GM19455 (cell line): ENCODE results near the gene SNAI3.

Experiments used
- ATAC-seq: cut with Tn5 transposase; IDR thresholded peaks from one replicate; pipeline ENCODE4 v1.9.1; 2021; ENCODE audit not compliant: unreplicated experiment

The SNAI3 gene

GRCh38 chr16:88686439-88687253 lies at the start of gene SNAI3:
SNAI3 (minus strand) TSS chr16:88686507; CDS start chr16:88686406, 101 bp downstream.
- ATAC-seq: peak; percentile 63

- no peak for ATAC-seq
Measured at GRCh38 chr16:88736088-88736487, 49.8 kb upstream of the SNAI3 start.

- ATAC-seq: no peak
Measured at GRCh38 chr16:88735616-88736015, 49.3 kb upstream of the SNAI3 start.

GRCh38 chr16:88735121-88735520 lies 48.8 kb upstream of the SNAI3 start:
- ATAC-seq: no peak

GRCh38 chr16:88734361-88734728 lies 48.0 kb upstream of the SNAI3 start:
- no peak for ATAC-seq

- no peak for ATAC-seq
Measured at GRCh38 chr16:88733630-88734360, 47.5 kb upstream of the SNAI3 start.

GRCh38 chr16:88732961-88733294 lies 46.6 kb upstream of the SNAI3 start:
- ATAC-seq: no peak

- ATAC-seq: no peak
Measured at GRCh38 chr16:88732172-88732960, 46.1 kb upstream of the SNAI3 start.

GRCh38 chr16:88731699-88732098 lies 45.4 kb upstream of the SNAI3 start:
- no peak for ATAC-seq

- ATAC-seq: no peak
Measured at GRCh38 chr16:88730632-88731607, 44.6 kb upstream of the SNAI3 start.

GRCh38 chr16:88727871-88728270 lies 41.6 kb upstream of the SNAI3 start:
- no peak for ATAC-seq

GRCh38 chr16:88726981-88727380 lies 40.7 kb upstream of the SNAI3 start:
- no peak for ATAC-seq

GRCh38 chr16:88726408-88726749 lies 40.1 kb upstream of the SNAI3 start:
- ATAC-seq: no peak

- ATAC-seq: no peak
Measured at GRCh38 chr16:88725609-88726407, 39.5 kb upstream of the SNAI3 start.

- no peak for ATAC-seq
Measured at GRCh38 chr16:88724855-88725555, 38.7 kb upstream of the SNAI3 start.

GRCh38 chr16:88723911-88724310 lies 37.6 kb upstream of the SNAI3 start:
- ATAC-seq: no peak

- no peak for ATAC-seq
Measured at GRCh38 chr16:88723507-88723887, 37.2 kb upstream of the SNAI3 start.

- ATAC-seq: no peak
Measured at GRCh38 chr16:88722784-88723506, 36.6 kb upstream of the SNAI3 start.
